IMR-90 (cell line): ENCODE measurements around the gene EDN3. TPM values are rescaled to one million over a fixed set of nuclear protein-coding genes. Genes with fewer than 3 reads are reported as not detected.

ENCODE experiments used
- ATAC-seq: fragments of 200-7000 bp; cut with Tn5 transposase; 2 replicates; pipeline ENCODE4 v1.9.1; 2020; ENCODE audit warnings: low read depth, mild to moderate bottlenecking, moderate library complexity
- BruUV-seq: library from RNA; stranded (reverse); fragments of 400-500 nt; replicated peaks from 2 replicates; lab custom pipeline; 2021; lab: Mats Ljungman, UMichigan
- CTCF ChIA-PET: fragments of 300-600 bp; formaldehyde crosslinking; extraction: SDS; loops from one replicate; lab custom pipeline; 2021; ENCODE audit warnings: antibody characterized with exemption; lab: Yijun Ruan, JAX
- POLR2A ChIA-PET: fragments of 300-600 bp; sonication (Branson Sonifier 250); formaldehyde crosslinking; loops from one replicate; lab custom pipeline; 2022; ENCODE audit warnings: antibody characterized with exemption; ENCODE audit not compliant: unreplicated experiment; lab: Charles Lee
- DNase-seq: peaks from one replicate; pipeline ENCODE4 v3.0.0; 2013
- H2AFZ ChIP-seq: replicated peaks from 2 replicates; pipeline ENCODE3; 2013; ENCODE audit warnings: low read length, mild to moderate bottlenecking; ENCODE audit not compliant: poor library complexity
- H2AK5ac ChIP-seq: 2 replicates; pipeline ENCODE4 v1.6.1; 2013; ENCODE audit warnings: low read depth, low read length, inconsistent platforms
- H2AK9ac ChIP-seq: replicated peaks from 2 replicates; pipeline ENCODE3; 2013; ENCODE audit warnings: mild to moderate bottlenecking, low read depth, low read length, moderate library complexity; ENCODE audit not compliant: poor library complexity
- H2BK120ac ChIP-seq: 2 replicates; pipeline ENCODE4 v1.6.1; 2013; ENCODE audit warnings: low read depth, low read length, inconsistent platforms
- H2BK15ac ChIP-seq: 3 replicates; pipeline ENCODE4 v1.6.1; 2013; ENCODE audit warnings: low read depth, low read length, inconsistent platforms
- H2BK20ac ChIP-seq: 2 replicates; pipeline ENCODE4 v1.6.1; 2013; ENCODE audit warnings: low read depth, mild to moderate bottlenecking, inconsistent platforms, low read length, moderate library complexity
- H2BK5ac ChIP-seq: 2 replicates; pipeline ENCODE4 v1.6.1; 2013; ENCODE audit warnings: mild to moderate bottlenecking, low read depth, low read length, inconsistent platforms; ENCODE audit not compliant: poor library complexity, severe bottlenecking
- H3K14ac ChIP-seq: replicated peaks from 2 replicates; pipeline ENCODE4 v1.6.1; 2013; ENCODE audit warnings: low read depth, low read length, inconsistent platforms
- H3K18ac ChIP-seq: 2 replicates; pipeline ENCODE4 v1.6.1; 2013; ENCODE audit warnings: low read depth, low read length, control low read depth
- H3K23ac ChIP-seq: 2 replicates; pipeline ENCODE4 v1.6.1; 2013; ENCODE audit warnings: low read depth, low read length, inconsistent platforms
- H3K27ac ChIP-seq: 2 replicates; pipeline ENCODE4 v1.5.1; 2013; ENCODE audit warnings: mild to moderate bottlenecking, control low read depth, low read length; ENCODE audit not compliant: insufficient read depth
- H3K27me3 ChIP-seq: 2 replicates; pipeline ENCODE4 v1.6.1; 2013; ENCODE audit warnings: low read length; ENCODE audit not compliant: control insufficient read depth, insufficient read depth
- H3K36me3 ChIP-seq: 2 replicates; pipeline ENCODE4 v1.6.1; 2013; ENCODE audit warnings: low read length, mixed read lengths; ENCODE audit not compliant: control insufficient read depth, insufficient read depth
- H3K4ac ChIP-seq: 2 replicates; pipeline ENCODE4 v1.6.1; 2013; ENCODE audit warnings: low read depth, low read length, inconsistent platforms
- H3K4me1 ChIP-seq: 2 replicates; pipeline ENCODE4 v1.6.1; 2013; ENCODE audit warnings: low read length, mixed read lengths; ENCODE audit not compliant: control insufficient read depth, insufficient read depth
- H3K4me2 ChIP-seq: 2 replicates; pipeline ENCODE4 v1.6.1; 2013; ENCODE audit warnings: low read depth, mild to moderate bottlenecking, control low read depth, low read length, moderate library complexity
- H3K4me3 ChIP-seq: 2 replicates; pipeline ENCODE4 v1.5.1; 2013; ENCODE audit warnings: low read depth, mild to moderate bottlenecking, control low read depth, low read length, moderate library complexity; ENCODE audit not compliant: insufficient read depth
- H3K56ac ChIP-seq: 2 replicates; pipeline ENCODE4 v1.6.1; 2013; ENCODE audit warnings: low read length, inconsistent platforms; ENCODE audit not compliant: insufficient read depth; ENCODE audit errors: extremely low read depth
- H3K79me1 ChIP-seq, 2 experiments: 2 replicates each; pipeline ENCODE4 v1.6.1; 2013; ENCODE audit warnings: low read length in 2 of 2, inconsistent platforms in 1 of 2, low read depth in 1 of 2
- H3K9ac ChIP-seq: 2 replicates; pipeline ENCODE4 v1.6.1; 2013; ENCODE audit warnings: low read depth, low read length, control low read depth
- H3K9me1 ChIP-seq: 2 replicates; pipeline ENCODE4 v1.6.1; 2013; ENCODE audit warnings: low read length, inconsistent platforms; ENCODE audit not compliant: insufficient read depth
- H3K9me3 ChIP-seq: 2 replicates; pipeline ENCODE4 v1.6.1; 2013; ENCODE audit warnings: low read length; ENCODE audit not compliant: control insufficient read depth, insufficient read depth
- H4K20me1 ChIP-seq: 2 replicates; pipeline ENCODE4 v1.6.1; 2013; ENCODE audit warnings: low read length, inconsistent platforms; ENCODE audit not compliant: insufficient read depth
- H4K5ac ChIP-seq: 2 replicates; pipeline ENCODE4 v1.6.1; 2013; ENCODE audit warnings: mild to moderate bottlenecking, low read depth, low read length, control low read depth
- H4K8ac ChIP-seq, 2 experiments: 2 replicates each; pipeline ENCODE4 v1.6.1; 2013; ENCODE audit warnings: low read depth in 2 of 2, low read length in 2 of 2, control low read depth in 1 of 2, inconsistent platforms in 1 of 2
- H4K91ac ChIP-seq: 2 replicates; pipeline ENCODE4 v1.6.1; 2013; ENCODE audit warnings: low read depth, low read length, inconsistent platforms; ENCODE audit not compliant: insufficient read depth
- BHLHE40 ChIP-seq: fragments of 150-350 bp; IDR thresholded peaks from 2 replicates; pipeline ENCODE4 v1.6.1; 2016; ENCODE audit warnings: mild to moderate bottlenecking, low read depth, low read length
- CEBPB ChIP-seq: IDR thresholded peaks from 2 replicates; pipeline ENCODE4 v1.6.1; 2012; ENCODE audit warnings: low read depth, low read length, improper control_type of control experiment
- CHD1 ChIP-seq: IDR thresholded peaks from 2 replicates; pipeline ENCODE4 v1.6.1; 2012; ENCODE audit warnings: low read depth, low read length, improper control_type of control experiment
- CTCF ChIP-seq: conservative IDR thresholded peaks from 2 replicates; pipeline ENCODE4 v1.5.1; 2012; ENCODE audit warnings: mild to moderate bottlenecking, low read depth, low read length, improper control_type of control experiment
- ELK1 ChIP-seq: fragments of 150-350 bp; IDR thresholded peaks from 2 replicates; pipeline ENCODE4 v1.6.1; 2016; ENCODE audit warnings: low read depth, mild to moderate bottlenecking, low read length, moderate library complexity, borderline replicate concordance
- MAZ ChIP-seq: IDR thresholded peaks from 2 replicates; pipeline ENCODE4 v1.6.1; 2012; ENCODE audit warnings: low read depth, mild to moderate bottlenecking, low read length, improper control_type of control experiment, moderate library complexity, borderline replicate concordance
- MXI1 ChIP-seq: IDR thresholded peaks from 2 replicates; pipeline ENCODE4 v1.6.1; 2012; ENCODE audit warnings: low read depth, mild to moderate bottlenecking, low read length, moderate library complexity, borderline replicate concordance
- NFE2L2 ChIP-seq: fragments of 150-350 bp; IDR thresholded peaks from 2 replicates; pipeline ENCODE4 v1.6.1; 2016; ENCODE audit warnings: low read depth, mild to moderate bottlenecking, low read length
- POLR2A ChIP-seq: IDR thresholded peaks from 2 replicates; pipeline ENCODE4 v1.6.1; 2012; ENCODE audit warnings: mild to moderate bottlenecking, low read depth, low read length
- RAD21 ChIP-seq: IDR thresholded peaks from 2 replicates; pipeline ENCODE4 v1.6.1; 2012; ENCODE audit warnings: low read length, improper control_type of control experiment
- RCOR1 ChIP-seq: IDR thresholded peaks from 2 replicates; pipeline ENCODE4 v1.6.1; 2012; ENCODE audit warnings: mild to moderate bottlenecking, low read length, improper control_type of control experiment; ENCODE audit not compliant: insufficient replicate concordance
- RFX5 ChIP-seq: IDR thresholded peaks from 2 replicates; pipeline ENCODE4 v1.8.0; 2012; ENCODE audit warnings: low read depth, mild to moderate bottlenecking, low read length, moderate library complexity
- SMC3 ChIP-seq: fragments of 150-350 bp; IDR thresholded peaks from 2 replicates; pipeline ENCODE4 v1.6.1; 2016; ENCODE audit warnings: low read depth, mild to moderate bottlenecking, antibody characterized with exemption, low read length, moderate library complexity
- USF2 ChIP-seq: fragments of 150-350 bp; IDR thresholded peaks from 2 replicates; pipeline ENCODE4 v1.6.1; 2017; ENCODE audit warnings: mild to moderate bottlenecking, antibody characterized with exemption, low read length, low read depth
- WGBS, 2 experiments: methylation state at CpG; one replicate each; pipeline versions ENCODE4 v1.1.5 to v1.1.7; 2013; ENCODE audit warnings: missing lambda C conversion rate in 2 of 2; ENCODE audit not compliant: insufficient read length in 1 of 2; ENCODE audit errors: extremely low coverage in 2 of 2; 5-methylcytosine and 5-hydroxymethylcytosine counted together
- dilution Hi-C: fragments of 300-500 bp; cut with HindIII; formaldehyde crosslinking; loops from one replicate; pipeline ENCODE4 v1.14.3; 2018; ENCODE audit warnings: low sequenced_read_pairs; ENCODE audit not compliant: unreplicated experiment
- in situ Hi-C: fragments of 300-500 bp; cut with MboI; formaldehyde crosslinking; loops from 3 replicates; pipeline ENCODE4 v1.14.3; 2019; ENCODE audit warnings: low sequenced_read_pairs, inconsistent platforms, mixed read lengths
- intact Hi-C: fragments of 100-400 bp; cut with micrococcal nuclease; formaldehyde crosslinking; loops from 2 replicates; pipeline ENCODE4 v1.10.0; 2022
- polyA plus RNA-seq, 3 experiments: library from polyadenylated mRNA; depleted of rRNA; stranded (reverse); fragments of >200 nt; gene quantifications; 2 replicates each; pipeline ENCODE4 v1.2.3, GENCODE V29; 2012; ENCODE audit warnings: low replicate concordance in 1 of 3
- total RNA-seq: library from RNA; depleted of rRNA; stranded (reverse); fragments of >200 nt; gene quantifications from 2 replicates; pipeline ENCODE4 v1.2.3, GENCODE V29; 2012

Gene EDN3
- total and polyA plus RNA-seq, 2 of the 4 experiments (the other 2 are of a cell fraction) = not detected

DNA sequence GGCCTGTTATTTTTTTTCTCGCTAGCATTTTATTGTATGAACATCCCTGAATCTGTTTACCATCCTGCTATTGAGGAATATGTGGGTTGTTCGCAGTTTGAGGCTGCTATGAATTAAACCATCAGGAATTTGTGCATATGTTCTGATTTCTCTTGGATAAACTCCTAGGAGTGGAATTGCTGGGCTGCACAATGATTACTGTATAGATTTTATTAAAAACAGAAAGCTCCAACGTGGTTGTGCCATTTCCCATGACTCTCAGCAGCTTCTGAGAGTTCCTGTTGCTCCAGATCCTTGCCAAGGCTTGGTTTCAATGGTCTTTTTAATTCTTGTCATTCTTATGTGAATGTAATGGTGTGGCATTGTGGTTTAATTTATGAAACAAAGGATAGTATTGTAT, 75.1 kb downstream of the EDN3 start:
- no peaks in the 10 kb centered on the region; the same call in 1 of the 2 replicates for H3K9me3 ChIP-seq
- ChIA-PET CTCF (no interaction called here), POLR2A (no interaction called here)
- no peak overlapping the region for H3K56ac ChIP-seq
- no peak overlapping the region for H3K4ac ChIP-seq
- H2BK120ac ChIP-seq = no peak overlapping the region
- in situ Hi-C loops = no loop called here
- no peaks in the 10 kb centered on the region for H3K27me3 ChIP-seq
- no peak overlapping the region for H3K4me3 ChIP-seq
- H2AK5ac ChIP-seq = no peak overlapping the region
- no peak overlapping the region for H2BK15ac ChIP-seq
- intact Hi-C loops = no loop called here
- no peaks in the 10 kb centered on the region for H3K4me1 ChIP-seq
- H4K5ac ChIP-seq = no peak overlapping the region
- no peaks in the 10 kb centered on the region for H3K36me3 ChIP-seq
- H4K8ac ChIP-seq = no peak overlapping the region
- no peak overlapping the region for H3K9ac ChIP-seq
- no CpG with 5 or more reads among the region's 3 CpGs for WGBS, 2 experiments
- H2BK5ac ChIP-seq = no peak overlapping the region
- dilution Hi-C loops = no loop called here
- BruUV-seq = no TSS peak
- H4K20me1 ChIP-seq = no peaks in the 10 kb centered on the region
- no peak overlapping the region for H2AK9ac ChIP-seq
- H3K9me1 ChIP-seq = no peaks in the 10 kb centered on the region
- no peak overlapping the region for H2BK20ac ChIP-seq
- ATAC-seq = no peak
- no peak overlapping the region for H2AFZ ChIP-seq
- TF ChIP-seq MXI1 = no peak
- no peak for TF ChIP-seq RCOR1
- no peak for TF ChIP-seq BHLHE40
- no peak for TF ChIP-seq RFX5
- TF ChIP-seq CHD1 = no peak
- no peak for TF ChIP-seq RAD21
- no peak for TF ChIP-seq ELK1
- TF ChIP-seq POLR2A = no peak
- TF ChIP-seq SMC3 = no peak
- no peak for TF ChIP-seq CEBPB
- TF ChIP-seq NFE2L2 = no peak
- no peak for TF ChIP-seq USF2
- no peak for TF ChIP-seq CTCF
- TF ChIP-seq MAZ = no peak
- no peak overlapping the region for H3K4me2 ChIP-seq
- H3K79me1 ChIP-seq = no peaks in the 10 kb centered on the region
- H3K27ac ChIP-seq = no peak overlapping the region
- no peak for DNase-seq
- no peak overlapping the region for H3K14ac ChIP-seq
- no peak overlapping the region for H3K18ac ChIP-seq
- no peak overlapping the region for H4K91ac ChIP-seq
- no peak overlapping the region for H3K23ac ChIP-seq
